ENCODE data around the gene EIF2B1.
A peak's percentile ranks its signal among the peaks of the same experiment; 100 is the strongest.

Gene EIF2B1

DNA sequence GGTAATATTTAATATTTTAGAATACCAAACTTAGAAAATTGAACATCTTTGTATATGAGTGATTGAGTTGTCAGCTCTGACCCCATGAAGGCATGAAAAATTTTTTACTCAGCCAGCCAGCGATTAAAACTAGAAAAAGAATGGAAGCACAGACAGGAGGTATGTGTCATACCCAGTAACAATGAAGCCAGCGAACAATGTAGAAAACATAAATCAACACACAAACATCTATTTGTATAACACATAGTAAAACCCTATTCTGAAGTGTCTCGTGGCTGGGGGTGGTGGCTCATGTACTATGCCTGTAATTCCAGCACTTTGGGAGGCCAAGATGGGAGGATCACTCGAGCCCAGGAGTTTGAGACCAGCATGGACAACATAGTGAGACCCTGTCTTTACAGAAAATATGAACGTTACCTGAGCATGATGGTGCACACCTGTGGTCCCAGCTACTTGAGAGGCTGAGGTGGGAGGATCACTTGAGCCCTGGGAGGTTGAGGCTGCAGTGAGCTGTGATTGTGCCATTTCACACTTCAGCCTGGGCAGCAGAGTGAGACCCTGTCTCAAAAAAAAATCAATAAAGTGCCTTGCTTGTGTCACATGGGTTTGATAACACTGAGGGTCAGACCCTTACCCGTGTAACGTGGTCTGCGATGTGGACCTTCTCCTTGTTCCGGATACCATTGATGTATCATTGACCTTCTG is 43.3 kb upstream of the EIF2B1 start:
- Histone ChIP-seq H3K4me3 (ENCODE audit: low read length) (no peak overlapping the region), H3K27ac (ENCODE audit: low read length) (no peak overlapping the region), H3K9me2 (replicated peaks; ENCODE audit: insufficient read depth, low read length) (no peaks in the 10 kb centered on the region), H3K27me3 (replicated peaks; ENCODE audit: insufficient read depth, low read length) (no peaks in the 10 kb centered on the region), H3K4me2 (ENCODE audit: low read depth, low read length) (no peak overlapping the region), H2AFZ (ENCODE audit: low read length) (no peak overlapping the region), H3F3A (ENCODE audit: insufficient read depth, low read length) (no peaks in the 10 kb centered on the region), H3K4me1 (ENCODE audit: low read length) (no peaks in the 10 kb centered on the region), H3K9ac (ENCODE audit: low read length) (no peak overlapping the region), H3K36me3 (replicated peaks; ENCODE audit: insufficient read depth, low read length) (no peaks in the 10 kb centered on the region), H4K20me1 (ENCODE audit: insufficient read depth, low read length) (no peaks in the 10 kb centered on the region), H3K9me3 (replicated peaks; ENCODE audit: insufficient read depth, low read length) (no peaks in the 10 kb centered on the region), H3K79me2 (ENCODE audit: low read length) (no peaks in the 10 kb centered on the region)
- TF ChIP-seq, protein P1, sequence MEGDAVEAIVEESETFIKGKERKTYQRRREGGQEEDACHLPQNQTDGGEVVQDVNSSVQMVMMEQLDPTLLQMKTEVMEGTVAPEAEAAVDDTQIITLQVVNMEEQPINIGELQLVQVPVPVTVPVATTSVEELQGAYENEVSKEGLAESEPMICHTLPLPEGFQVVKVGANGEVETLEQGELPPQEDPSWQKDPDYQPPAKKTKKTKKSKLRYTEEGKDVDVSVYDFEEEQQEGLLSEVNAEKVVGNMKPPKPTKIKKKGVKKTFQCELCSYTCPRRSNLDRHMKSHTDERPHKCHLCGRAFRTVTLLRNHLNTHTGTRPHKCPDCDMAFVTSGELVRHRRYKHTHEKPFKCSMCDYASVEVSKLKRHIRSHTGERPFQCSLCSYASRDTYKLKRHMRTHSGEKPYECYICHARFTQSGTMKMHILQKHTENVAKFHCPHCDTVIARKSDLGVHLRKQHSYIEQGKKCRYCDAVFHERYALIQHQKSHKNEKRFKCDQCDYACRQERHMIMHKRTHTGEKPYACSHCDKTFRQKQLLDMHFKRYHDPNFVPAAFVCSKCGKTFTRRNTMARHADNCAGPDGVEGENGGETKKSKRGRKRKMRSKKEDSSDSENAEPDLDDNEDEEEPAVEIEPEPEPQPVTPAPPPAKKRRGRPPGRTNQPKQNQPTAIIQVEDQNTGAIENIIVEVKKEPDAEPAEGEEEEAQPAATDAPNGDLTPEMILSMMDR (IDR thresholded peaks at IDR 0.05; ENCODE audit: low read length), result no peak
- TF ChIP-seq EZH2 (optimal IDR thresholded peaks at IDR 0.05; ENCODE audit: low read depth, low read length), result no peak
- no peak for TF ChIP-seq EZH2phosphoT487 (IDR thresholded peaks at IDR 0.05; ENCODE audit: low read length)
- no peak for DNase-seq

DNA sequence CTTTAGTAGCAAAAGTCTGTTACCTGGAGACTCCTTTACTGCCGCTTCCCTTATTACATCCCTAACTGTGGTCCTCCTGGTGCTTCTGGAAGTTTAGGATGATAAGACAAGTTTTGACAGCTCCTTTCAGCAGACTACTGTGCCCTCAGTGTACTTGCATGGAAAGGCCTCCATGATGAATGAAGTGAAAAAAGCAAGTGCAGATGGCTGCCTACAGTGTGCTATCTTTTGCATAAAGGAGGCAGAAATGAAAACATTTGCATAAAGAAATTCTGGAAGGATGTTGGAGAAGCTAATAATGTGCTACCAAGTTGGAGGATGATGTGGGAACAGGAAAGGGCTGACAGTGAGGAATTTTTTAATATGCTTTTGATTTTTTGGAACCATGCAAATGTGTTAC is 42.0 kb upstream of the EIF2B1 start:
- H3K27me3 ChIP-seq (replicated peaks; ENCODE audit: insufficient read depth, low read length), result no peaks in the 10 kb centered on the region
- no peak overlapping the region for H2AFZ ChIP-seq (ENCODE audit: low read length)
- no peak overlapping the region for H3K4me2 ChIP-seq (ENCODE audit: low read depth, low read length)
- H3K4me1 ChIP-seq (ENCODE audit: low read length), result no peaks in the 10 kb centered on the region
- no peaks in the 10 kb centered on the region for H3K9me2 ChIP-seq (replicated peaks; ENCODE audit: insufficient read depth, low read length)
- no peak overlapping the region for H3K9ac ChIP-seq (ENCODE audit: low read length)
- H4K20me1 ChIP-seq (ENCODE audit: insufficient read depth, low read length), result no peaks in the 10 kb centered on the region
- no peaks in the 10 kb centered on the region for H3F3A ChIP-seq (ENCODE audit: insufficient read depth, low read length)
- no peak for TF ChIP-seq EZH2phosphoT487 (IDR thresholded peaks at IDR 0.05; ENCODE audit: low read length)
- TF ChIP-seq, protein P1 (IDR thresholded peaks at IDR 0.05; ENCODE audit: low read length), result no peak
- TF ChIP-seq EZH2 (optimal IDR thresholded peaks at IDR 0.05; ENCODE audit: low read depth, low read length), result no peak
- no peaks in the 10 kb centered on the region for H3K79me2 ChIP-seq (ENCODE audit: low read length)
- no peaks in the 10 kb centered on the region for H3K36me3 ChIP-seq (replicated peaks; ENCODE audit: insufficient read depth, low read length)
- H3K9me3 ChIP-seq (replicated peaks; ENCODE audit: insufficient read depth, low read length), result no peaks in the 10 kb centered on the region
- no peak for DNase-seq
- H3K4me3 ChIP-seq (ENCODE audit: low read length), result no peak overlapping the region
- H3K27ac ChIP-seq (ENCODE audit: low read length), result no peak overlapping the region

DNA sequence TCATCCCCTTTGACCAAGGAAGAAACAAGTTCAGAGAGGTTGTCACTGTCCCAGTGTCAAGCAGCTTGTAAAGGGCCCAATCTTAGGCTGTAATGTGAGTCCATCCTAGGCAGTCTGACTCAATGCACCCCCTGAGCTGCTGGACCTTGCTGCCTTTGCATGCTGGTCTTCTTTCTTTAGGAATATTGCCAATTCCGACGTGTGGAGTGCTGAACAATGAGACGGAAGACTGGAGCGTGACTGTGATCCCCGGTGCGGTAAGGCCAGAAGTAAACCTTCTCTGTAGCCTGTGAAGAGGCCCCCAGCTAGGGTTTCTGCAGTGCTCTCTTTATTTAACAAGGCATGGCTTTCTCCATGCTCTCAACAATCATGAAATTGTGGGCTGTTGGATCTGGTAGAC is 38.4 kb upstream of the EIF2B1 start:
- no peak overlapping the region for H3K9ac ChIP-seq (ENCODE audit: low read length)
- no peaks in the 10 kb centered on the region for H4K20me1 ChIP-seq (ENCODE audit: insufficient read depth, low read length)
- H3K9me3 ChIP-seq (replicated peaks; ENCODE audit: insufficient read depth, low read length), result no peaks in the 10 kb centered on the region
- no peaks in the 10 kb centered on the region for H3K27me3 ChIP-seq (replicated peaks; ENCODE audit: insufficient read depth, low read length)
- no peak for TF ChIP-seq EZH2phosphoT487 (IDR thresholded peaks at IDR 0.05; ENCODE audit: low read length)
- TF ChIP-seq, protein P1 (IDR thresholded peaks at IDR 0.05; ENCODE audit: low read length), result no peak
- no peak for TF ChIP-seq EZH2 (optimal IDR thresholded peaks at IDR 0.05; ENCODE audit: low read depth, low read length)
- no peaks in the 10 kb centered on the region for H3F3A ChIP-seq (ENCODE audit: insufficient read depth, low read length)
- H3K4me3 ChIP-seq (ENCODE audit: low read length), result no peak overlapping the region
- no peaks in the 10 kb centered on the region for H3K4me1 ChIP-seq (ENCODE audit: low read length)
- peak overlapping the region; percentile 79; the same call in 1 of the 2 replicates for H3K4me2 ChIP-seq (ENCODE audit: low read depth, low read length)
- H3K79me2 ChIP-seq (ENCODE audit: low read length), result no peaks in the 10 kb centered on the region
- no peak for DNase-seq
- H2AFZ ChIP-seq (ENCODE audit: low read length), result no peak overlapping the region
- no peaks in the 10 kb centered on the region for H3K36me3 ChIP-seq (replicated peaks; ENCODE audit: insufficient read depth, low read length)
- H3K9me2 ChIP-seq (replicated peaks; ENCODE audit: insufficient read depth, low read length), result no peaks in the 10 kb centered on the region
- H3K27ac ChIP-seq (ENCODE audit: low read length), result no peak overlapping the region

Data from MM.1S (cell line).